Tibial nerve (tissue), 3 donors: ENCODE results near the gene INF2.

Experiments
- POLR2A ChIP-seq, 2 donors: fragments of 450-650 bp; IDR thresholded peaks; one replicate each; pipeline ENCODE4 v1.6.1; 2017; ENCODE audit warnings: antibody characterized with exemption in 2 of 2, mild to moderate bottlenecking in 2 of 2, moderate library complexity in 2 of 2
- TF ChIP-seq, protein P1 (sequence below), 5 experiments: fragments of 200-600 bp in 3 of 5; fragments of 450-650 bp in 2 of 5; sonication (generic) in 3 of 5; IDR thresholded peaks; one replicate each; pipeline ENCODE4 v1.5.1; 2016 to 2019; ENCODE audit warnings: antibody characterized with exemption in 5 of 5, mild to moderate bottlenecking in 3 of 5, moderate library complexity in 2 of 5

DNA sequence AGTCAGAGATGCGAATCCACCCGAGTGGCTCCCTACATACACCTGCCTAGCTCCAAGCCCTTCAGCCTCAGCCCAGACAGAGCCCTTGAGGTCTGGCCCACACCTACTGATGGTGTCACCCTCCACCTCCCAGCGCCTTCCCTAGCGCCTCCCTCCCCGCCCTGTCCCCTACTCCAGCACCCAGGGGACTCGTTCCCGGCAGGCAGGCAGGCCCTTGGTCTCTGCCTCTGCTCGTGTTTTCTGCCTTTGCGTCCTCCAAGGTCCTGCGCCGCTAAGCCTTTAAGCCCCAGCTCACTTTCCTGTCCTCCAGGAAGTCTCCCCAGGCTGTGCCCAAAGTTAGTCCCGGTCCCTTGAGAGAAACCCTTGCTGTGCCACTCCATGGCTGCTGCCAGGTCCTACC, 12.7 kb downstream of the INF2 start:
- TF ChIP-seq, protein P1, sequence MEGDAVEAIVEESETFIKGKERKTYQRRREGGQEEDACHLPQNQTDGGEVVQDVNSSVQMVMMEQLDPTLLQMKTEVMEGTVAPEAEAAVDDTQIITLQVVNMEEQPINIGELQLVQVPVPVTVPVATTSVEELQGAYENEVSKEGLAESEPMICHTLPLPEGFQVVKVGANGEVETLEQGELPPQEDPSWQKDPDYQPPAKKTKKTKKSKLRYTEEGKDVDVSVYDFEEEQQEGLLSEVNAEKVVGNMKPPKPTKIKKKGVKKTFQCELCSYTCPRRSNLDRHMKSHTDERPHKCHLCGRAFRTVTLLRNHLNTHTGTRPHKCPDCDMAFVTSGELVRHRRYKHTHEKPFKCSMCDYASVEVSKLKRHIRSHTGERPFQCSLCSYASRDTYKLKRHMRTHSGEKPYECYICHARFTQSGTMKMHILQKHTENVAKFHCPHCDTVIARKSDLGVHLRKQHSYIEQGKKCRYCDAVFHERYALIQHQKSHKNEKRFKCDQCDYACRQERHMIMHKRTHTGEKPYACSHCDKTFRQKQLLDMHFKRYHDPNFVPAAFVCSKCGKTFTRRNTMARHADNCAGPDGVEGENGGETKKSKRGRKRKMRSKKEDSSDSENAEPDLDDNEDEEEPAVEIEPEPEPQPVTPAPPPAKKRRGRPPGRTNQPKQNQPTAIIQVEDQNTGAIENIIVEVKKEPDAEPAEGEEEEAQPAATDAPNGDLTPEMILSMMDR (IDR thresholded peaks at IDR 0.05), result no peak
- no peak for TF ChIP-seq POLR2A (IDR thresholded peaks at IDR 0.05)
